SU-DHL-6 (cell line): ENCODE results near the gene KRTAP4-5.
"Not testable (repeated sequence)": the region's sequence is repeated elsewhere in the genome, so short reads cannot be mapped to it uniquely, and the experiment has no call there.

Source experiments
- CTCF ChIP-seq: fragments of 200-600 bp; sonication (generic); IDR thresholded peaks from one replicate; pipeline ENCODE4 v1.5.1; 2017; ENCODE audit warnings: antibody characterized with exemption, mild to moderate bottlenecking, low read length, moderate library complexity; ENCODE audit not compliant: insufficient read depth, poor library complexity, severe bottlenecking
- EZH2phosphoT487 ChIP-seq: fragments of 200-600 bp; sonication (generic), shearing (Covaris generic); conservative IDR thresholded peaks from 2 replicates; pipeline ENCODE4 v1.6.1; 2018; ENCODE audit warnings: mild to moderate bottlenecking, antibody characterized with exemption, low read length, moderate library complexity, mixed read lengths

- not testable (repeated sequence) for TF ChIP-seq CTCF, EZH2phosphoT487
Measured at GRCh38 chr17:41104386-41105038, 45.1 kb downstream of the KRTAP4-5 start.
